Kidney (tissue), 14 donors: ENCODE results near the gene ARFGAP3. TPM values are rescaled to one million over a fixed set of nuclear protein-coding genes. Genes with fewer than 3 reads are reported as not detected.

Source experiments
- DNase-seq, 5 donors: peaks; one replicate each; pipeline ENCODE4 v3.0.0-alpha.2; 2013 to 2020
- FAIRE-seq: peaks from 2 replicates; lab custom pipeline; 2012; peaks lifted over from hg19 to GRCh38; lab: Jason Lieb, UNC
- H3K27ac ChIP-seq, 2 donors: one replicate each; pipeline ENCODE4 v1.7.0; 2013; ENCODE audit warnings: low read depth in 2 of 2, low read length in 2 of 2, inconsistent platforms in 1 of 2
- H3K27me3 ChIP-seq: one replicate; pipeline ENCODE4 v1.7.1; 2013; ENCODE audit warnings: low read length, inconsistent platforms; ENCODE audit not compliant: control insufficient read depth, insufficient read depth
- H3K36me3 ChIP-seq, 3 donors: one replicate each; pipeline versions ENCODE4 v1.7.0 to v1.7.1; 2013; ENCODE audit warnings: low read length in 3 of 3, control low read depth in 1 of 3, inconsistent platforms in 1 of 3; ENCODE audit not compliant: insufficient read depth in 3 of 3, control insufficient read depth in 2 of 3
- H3K4me1 ChIP-seq, 3 donors: one replicate each; pipeline versions ENCODE4 v1.7.0 to v1.7.1; 2013; ENCODE audit warnings: low read length in 3 of 3, inconsistent platforms in 1 of 3, low read depth in 1 of 3; ENCODE audit not compliant: control insufficient read depth in 2 of 3, insufficient read depth in 2 of 3
- H3K4me3 ChIP-seq, 3 donors: one replicate each; pipeline versions ENCODE4 v1.7.0 to v1.8.1; 2013; ENCODE audit warnings: low read length in 3 of 3, control low read depth in 1 of 3, inconsistent platforms in 1 of 3
- H3K9ac ChIP-seq, 3 donors: one replicate each; pipeline versions ENCODE4 v1.7.0 to v1.7.1; 2013; ENCODE audit warnings: low read length in 3 of 3, control low read depth in 1 of 3, inconsistent platforms in 1 of 3
- H3K9me3 ChIP-seq, 3 donors: one replicate each; pipeline versions ENCODE4 v1.7.0 to v1.7.1; 2013; ENCODE audit warnings: low read length in 3 of 3, control low read depth in 1 of 3, inconsistent platforms in 1 of 3; ENCODE audit not compliant: control insufficient read depth in 2 of 3, insufficient read depth in 1 of 3
- CTCF ChIP-seq: IDR thresholded peaks from 3 replicates; pipeline ENCODE4 v1.5.1; 2012; ENCODE audit warnings: mild to moderate bottlenecking, moderate library complexity, borderline replicate concordance; ENCODE audit not compliant: insufficient read depth; ENCODE audit errors: extremely low read depth
- intact Hi-C: fragments of 100-400 bp; cut with DNase I; formaldehyde crosslinking; loops from one replicate; pipeline ENCODE4 v1.11.1; 2022
- polyA plus RNA-seq: library from polyadenylated mRNA; stranded (reverse); fragments of 350-450 nt; fragmentation: Illumina TruSeq; extraction: RNeasy Lipid Tissue Mini Kit (QIAGEN cat#74804); gene quantifications from one replicate; pipeline ENCODE4 v1.2.3, GENCODE V29; 2014; ENCODE audit warnings: low read depth, low replicate concordance; ENCODE audit not compliant: insufficient read depth
- total RNA-seq: library from RNA; stranded (reverse); fragmentation: NEBNext Ultra II Directional; extraction: Animal tissue kit (Norgen Biotek cat#: 25700); gene quantifications from one replicate; pipeline ENCODE4 v1.2.1, GENCODE V29; 2021
- donor health status: control.
- donor health status: control.
- donor health status: control.
- donor health status: control.
- donor health status: control.
- donor health status: DM: yes; HTN: yes; CAD: no.
- donor health status: Normal renal cell carcinoma (clear cell type).

Gene ARFGAP3
- total and polyA plus RNA-seq, 2 donors from 2014 or later: 29.9 to 97.3 TPM

DNA sequence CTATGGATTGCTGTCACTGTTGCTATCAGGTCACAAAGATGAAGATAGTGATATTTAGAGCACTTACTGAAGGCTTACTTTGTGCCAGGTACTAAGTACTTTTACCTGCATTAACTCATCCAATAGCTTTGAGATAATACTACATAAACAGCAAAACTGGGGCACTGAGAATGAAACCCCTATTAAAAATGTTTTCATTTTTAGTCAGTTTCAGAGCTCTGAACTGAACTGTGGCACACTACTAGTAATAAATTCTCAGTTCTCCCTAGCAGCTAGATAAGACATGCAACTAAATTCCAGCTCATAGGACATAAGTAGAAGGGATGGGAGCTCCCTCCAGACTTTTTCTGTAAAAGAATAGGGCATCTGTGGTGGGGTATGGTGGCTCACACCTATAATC is 24.0 kb downstream of the ARFGAP3 start:
- no peak overlapping the region for H3K9ac ChIP-seq
- intact Hi-C loops: no loop called here
- no peak for DNase-seq
- no peak overlapping the region for H3K27ac ChIP-seq
- H3K9me3 ChIP-seq: no peaks in the 10 kb centered on the region
- H3K4me3 ChIP-seq: no peak overlapping the region
- H3K36me3 ChIP-seq: peaks cover 2 to 41% (median 25%) of the 10 kb centered on the region in 3 donors
- no peaks in the 10 kb centered on the region for H3K27me3 ChIP-seq
- no peak for FAIRE-seq
- TF ChIP-seq CTCF: no peak
- H3K4me1 ChIP-seq: no peaks in the 10 kb centered on the region

DNA sequence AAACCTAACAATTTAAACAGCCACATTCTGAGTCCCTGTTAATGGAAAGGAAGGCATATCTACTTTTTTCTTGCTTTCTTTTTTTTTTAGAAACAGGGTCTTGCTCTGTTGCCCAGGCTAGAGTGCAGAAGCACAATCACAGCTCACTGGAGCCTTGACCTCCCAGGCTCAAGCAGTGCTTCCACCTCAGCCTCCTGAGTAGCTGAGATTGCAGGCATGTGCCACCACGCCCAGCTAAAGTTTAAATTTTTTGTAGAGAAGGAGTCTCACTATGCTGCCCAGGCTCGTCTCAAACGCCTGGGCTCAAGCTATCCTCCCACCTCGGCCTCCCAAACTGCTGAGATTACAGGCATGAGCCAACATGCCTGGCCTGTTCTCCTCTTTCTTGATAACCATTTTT is 25.4 kb downstream of the ARFGAP3 start:
- Histone ChIP-seq H3K9me3 (no peaks in the 10 kb centered on the region), H3K27me3 (no peaks in the 10 kb centered on the region), H3K4me3 (no peak overlapping the region), H3K36me3 (peaks cover 2 to 41% (median 23%) of the 10 kb centered on the region in 3 donors), H3K4me1 (no peaks in the 10 kb centered on the region), H3K27ac (no peak overlapping the region), H3K9ac (no peak overlapping the region)
- intact Hi-C loops: no loop called here
- DNase-seq: no peak
- no peak for TF ChIP-seq CTCF
- FAIRE-seq: no peak

DNA sequence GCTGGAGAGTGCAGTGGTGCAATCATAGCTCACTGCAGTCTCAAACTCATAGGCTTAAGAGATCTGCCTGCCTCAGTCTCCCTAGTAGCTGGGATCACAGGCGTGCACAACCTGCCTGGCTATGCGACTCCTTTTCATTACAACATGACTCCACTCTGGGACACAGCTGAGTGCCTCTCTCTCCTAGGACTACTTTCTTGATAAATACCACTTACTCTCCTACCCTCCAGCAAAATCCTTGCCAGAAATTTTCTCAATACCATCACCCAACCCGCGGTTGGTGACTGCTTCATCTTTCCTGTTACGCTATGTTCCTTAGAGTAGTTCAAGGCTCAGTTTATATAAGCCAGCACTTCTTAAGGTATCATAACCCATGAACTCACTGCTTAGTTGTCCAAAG is 26.9 kb downstream of the ARFGAP3 start:
- peaks cover 2 to 41% (median 25%) of the 10 kb centered on the region in 3 donors for H3K36me3 ChIP-seq
- no peak overlapping the region for H3K9ac ChIP-seq
- no peak for TF ChIP-seq CTCF
- intact Hi-C loops: no loop called here
- H3K27me3 ChIP-seq: no peaks in the 10 kb centered on the region
- H3K4me1 ChIP-seq: no peaks in the 10 kb centered on the region
- no peak overlapping the region for H3K27ac ChIP-seq
- FAIRE-seq (no peak), DNase-seq (no peak)
- no peaks in the 10 kb centered on the region for H3K9me3 ChIP-seq
- H3K4me3 ChIP-seq: no peak overlapping the region

GRCh38 chr22:42829302-42829701 is 27.8 kb downstream of the ARFGAP3 start:
- Histone ChIP-seq H3K27ac (no peak overlapping the region), H3K4me3 (no peak overlapping the region), H3K9ac (no peak overlapping the region), H3K9me3 (no peaks in the 10 kb centered on the region), H3K27me3 (no peaks in the 10 kb centered on the region), H3K36me3 (peaks cover 2 to 41% (median 19%) of the 10 kb centered on the region in 3 donors), H3K4me1 (no peaks in the 10 kb centered on the region)
- TF ChIP-seq CTCF: no peak
- DNase-seq (no peak), FAIRE-seq (no peak)
- intact Hi-C loops: no loop called here
